ENCODE measurements around the gene IST1. TPM values are rescaled to one million over a fixed set of nuclear protein-coding genes. Genes with fewer than 3 reads are reported as not detected.

IST1 gene
- total and polyA plus RNA-seq, 9 of the 15 experiments (the other 6 are each of a cell fraction or from before 2014, with no cell fraction given), result 135 to 334 (median 188) TPM

DNA sequence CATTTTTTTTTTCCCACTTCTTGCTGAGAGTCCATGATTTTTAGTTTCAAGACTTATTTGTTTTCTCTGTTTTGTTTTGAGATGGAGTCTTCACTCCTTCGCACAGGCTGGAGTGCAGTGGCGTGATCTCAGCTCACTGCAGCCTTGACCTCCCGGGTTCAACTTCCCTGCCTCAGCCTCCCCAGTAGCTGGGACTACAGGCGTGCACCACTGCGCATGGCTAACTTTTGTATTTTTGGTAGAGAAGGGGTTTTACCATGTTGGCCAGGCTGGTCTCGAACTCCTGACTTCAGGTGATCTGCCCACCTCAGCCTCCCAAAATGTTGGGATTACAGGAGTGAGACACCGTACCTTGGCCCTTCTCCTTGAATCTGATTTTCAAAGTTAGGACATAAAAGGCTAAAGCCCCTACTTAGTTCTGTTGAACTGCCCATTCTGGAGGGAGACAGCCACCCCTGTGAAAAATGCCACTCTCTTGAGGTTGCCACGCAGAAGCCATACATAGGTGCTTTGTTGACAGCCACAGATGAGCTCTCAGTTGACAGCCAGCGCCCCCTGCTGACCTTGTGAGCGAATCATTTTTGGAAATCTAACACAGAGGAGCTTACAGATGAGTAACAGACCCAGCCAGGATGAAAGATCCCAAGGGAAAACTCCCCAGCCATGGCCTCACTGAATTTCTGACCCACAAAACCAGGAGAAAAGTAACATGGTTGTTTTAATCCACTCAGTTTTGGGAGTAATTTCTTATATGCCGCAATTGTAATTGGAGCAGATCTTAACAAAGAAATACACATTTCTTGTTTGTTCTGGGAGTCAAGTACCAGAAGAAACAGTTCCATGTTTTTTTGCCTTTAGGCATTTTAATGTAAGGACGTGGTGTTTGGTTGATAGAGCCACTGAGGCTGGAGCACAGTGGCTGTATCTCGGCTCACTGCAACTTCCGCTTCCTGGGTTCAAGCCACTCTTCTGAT, 66.0 kb downstream of the IST1 start (continued):
- TF ChIP-seq KLF16 (IDR thresholded peaks at IDR 0.05) (0 out of 2 replicates have a peak, but pooled peaks have one; percentile 26), PML (IDR thresholded peaks at IDR 0.05; ENCODE audit: low read length) (no peak), JUN (IDR thresholded peaks at IDR 0.05; ENCODE audit: borderline replicate concordance, low read depth, low read length) (no peak), JUN (CRISPR knock-in tag; IDR thresholded peaks at IDR 0.05; ENCODE audit: borderline replicate concordance) (no peak), E2F3 (CRISPR knock-in tag; IDR thresholded peaks at IDR 0.05) (no peak), ETV5 (CRISPR knock-in tag; IDR thresholded peaks at IDR 0.05; ENCODE audit: low read depth) (no peak), NR4A1 (CRISPR knock-in tag; IDR thresholded peaks at IDR 0.05) (no peak), NR4A1 (tag; IDR thresholded peaks at IDR 0.05) (no peak), FOXA3 (CRISPR knock-in tag; conservative IDR thresholded peaks at IDR 0.05 in 1 of 2, IDR thresholded peaks at IDR 0.05 in 1 of 2) (peak; percentile 37 to 84; a peak in 3 of 4 replicates), SMC3 (conservative IDR thresholded peaks at IDR 0.05; ENCODE audit: insufficient read depth, low read depth, low read length) (peak; percentile 73), CXXC5 (CRISPR knock-in tag; IDR thresholded peaks at IDR 0.05) (no peak), FOXK2 (conservative IDR thresholded peaks at IDR 0.05 in 1 of 2, IDR thresholded peaks at IDR 0.05 in 1 of 2; ENCODE audit: low read depth in 2 of 2) (peak; percentile 48 to 66; a peak in 2 of 4 replicates), RAD21 (CRISPR knock-in tag; conservative IDR thresholded peaks at IDR 0.05 in 1 of 2, IDR thresholded peaks at IDR 0.05 in 1 of 2) (peak; percentile 78 to 92), FOSL1 (tag; conservative IDR thresholded peaks at IDR 0.05) (0 out of 2 replicates have a peak, but pooled peaks have one; percentile 15), MTA2 (IDR thresholded peaks at IDR 0.05; ENCODE audit: low read depth) (no peak), XRCC5 (IDR thresholded peaks at IDR 0.05; ENCODE audit: low read depth, low read length) (peak; percentile 32; the same call in 1 of the 2 replicates)
- TF ChIP-seq, protein P1, sequence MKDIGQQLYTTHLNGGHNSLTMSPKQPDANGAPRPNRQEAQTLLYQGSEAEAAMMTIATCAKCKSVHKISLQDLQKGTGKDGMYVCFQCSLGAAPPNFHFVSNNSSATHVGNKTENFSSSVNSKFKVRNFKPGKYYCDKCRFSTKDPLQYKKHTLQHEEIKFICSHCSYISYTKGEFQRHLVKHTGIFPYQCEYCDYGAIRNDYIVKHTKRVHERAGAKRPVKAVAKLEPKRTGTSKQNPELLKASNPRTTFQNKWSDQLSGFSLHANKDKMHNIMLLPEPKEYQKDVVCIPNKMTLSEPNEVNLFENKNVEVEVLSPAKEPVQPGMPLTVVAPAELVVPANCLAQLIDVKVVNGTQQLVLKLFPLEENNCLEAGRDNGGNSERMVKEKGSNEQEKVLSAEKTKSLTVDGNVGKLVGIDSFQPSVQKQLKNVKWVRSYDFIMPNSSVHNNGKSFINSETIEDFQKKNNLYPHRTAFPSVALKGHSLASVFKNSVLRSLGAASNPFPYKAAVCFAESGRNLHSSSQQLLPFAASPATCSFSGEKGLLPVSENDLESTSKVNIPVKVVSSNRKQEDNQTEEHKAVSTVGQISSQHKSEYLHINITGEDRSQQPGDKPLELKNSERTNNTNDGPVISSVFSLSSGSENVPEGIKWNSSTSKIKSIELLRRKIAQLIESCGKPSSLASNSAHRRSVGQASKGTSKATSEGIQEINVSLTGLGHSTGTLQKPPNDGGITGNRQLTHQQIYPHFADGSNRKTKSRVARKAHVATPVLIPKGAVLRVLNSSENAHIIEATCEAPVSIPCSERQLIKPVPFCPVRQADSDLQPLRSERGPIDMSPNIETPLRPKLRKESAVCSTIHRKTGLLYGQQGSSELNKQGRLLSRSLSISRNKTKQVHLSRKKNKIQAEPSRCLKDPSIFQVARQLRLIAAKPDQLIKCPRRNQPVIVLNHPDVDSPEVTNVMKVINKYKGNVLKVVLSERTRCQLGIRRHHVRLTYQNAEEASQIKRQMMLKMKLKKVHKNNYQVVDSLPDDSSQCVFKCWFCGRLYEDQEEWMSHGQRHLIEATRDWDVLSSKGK (CRISPR knock-in tag; IDR thresholded peaks at IDR 0.05), result no peak
- TF ChIP-seq, protein P2, sequence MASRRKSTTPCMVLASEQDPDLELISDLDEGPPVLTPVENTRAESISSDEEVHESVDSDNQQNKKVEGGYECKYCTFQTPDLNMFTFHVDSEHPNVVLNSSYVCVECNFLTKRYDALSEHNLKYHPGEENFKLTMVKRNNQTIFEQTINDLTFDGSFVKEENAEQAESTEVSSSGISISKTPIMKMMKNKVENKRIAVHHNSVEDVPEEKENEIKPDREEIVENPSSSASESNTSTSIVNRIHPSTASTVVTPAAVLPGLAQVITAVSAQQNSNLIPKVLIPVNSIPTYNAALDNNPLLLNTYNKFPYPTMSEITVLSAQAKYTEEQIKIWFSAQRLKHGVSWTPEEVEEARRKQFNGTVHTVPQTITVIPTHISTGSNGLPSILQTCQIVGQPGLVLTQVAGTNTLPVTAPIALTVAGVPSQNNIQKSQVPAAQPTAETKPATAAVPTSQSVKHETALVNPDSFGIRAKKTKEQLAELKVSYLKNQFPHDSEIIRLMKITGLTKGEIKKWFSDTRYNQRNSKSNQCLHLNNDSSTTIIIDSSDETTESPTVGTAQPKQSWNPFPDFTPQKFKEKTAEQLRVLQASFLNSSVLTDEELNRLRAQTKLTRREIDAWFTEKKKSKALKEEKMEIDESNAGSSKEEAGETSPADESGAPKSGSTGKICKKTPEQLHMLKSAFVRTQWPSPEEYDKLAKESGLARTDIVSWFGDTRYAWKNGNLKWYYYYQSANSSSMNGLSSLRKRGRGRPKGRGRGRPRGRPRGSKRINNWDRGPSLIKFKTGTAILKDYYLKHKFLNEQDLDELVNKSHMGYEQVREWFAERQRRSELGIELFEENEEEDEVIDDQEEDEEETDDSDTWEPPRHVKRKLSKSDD (conservative IDR thresholded peaks at IDR 0.05; ENCODE audit: low read length), result no peak
- TF ChIP-seq, protein P3, sequence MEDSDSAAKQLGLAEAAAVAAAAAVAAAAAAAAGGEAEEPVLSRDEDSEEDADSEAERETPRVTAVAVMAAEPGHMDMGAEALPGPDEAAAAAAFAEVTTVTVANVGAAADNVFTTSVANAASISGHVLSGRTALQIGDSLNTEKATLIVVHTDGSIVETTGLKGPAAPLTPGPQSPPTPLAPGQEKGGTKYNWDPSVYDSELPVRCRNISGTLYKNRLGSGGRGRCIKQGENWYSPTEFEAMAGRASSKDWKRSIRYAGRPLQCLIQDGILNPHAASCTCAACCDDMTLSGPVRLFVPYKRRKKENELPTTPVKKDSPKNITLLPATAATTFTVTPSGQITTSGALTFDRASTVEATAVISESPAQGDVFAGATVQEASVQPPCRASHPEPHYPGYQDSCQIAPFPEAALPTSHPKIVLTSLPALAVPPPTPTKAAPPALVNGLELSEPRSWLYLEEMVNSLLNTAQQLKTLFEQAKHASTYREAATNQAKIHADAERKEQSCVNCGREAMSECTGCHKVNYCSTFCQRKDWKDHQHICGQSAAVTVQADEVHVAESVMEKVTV (CRISPR knock-in tag; IDR thresholded peaks at IDR 0.05), result peak; percentile 79

All from K562 (cell line).